A673 (cell line): Measurements from ENCODE around the gene ARHGAP26.

ENCODE experiments used
- CTCF ChIP-seq: fragments of 300-800, 200-600 bp; sonication (generic); conservative IDR thresholded peaks from 2 replicates; pipeline ENCODE4 v1.5.1; 2017; ENCODE audit warnings: low read depth, mild to moderate bottlenecking, antibody characterized with exemption, low read length, moderate library complexity, mixed read lengths
- EZH2 ChIP-seq: fragments of 200-600 bp; sonication (generic); IDR thresholded peaks from 2 replicates; pipeline ENCODE4 v1.6.1; 2017; ENCODE audit warnings: borderline replicate concordance, low read depth, mild to moderate bottlenecking, mixed read lengths, antibody characterized with exemption, low read length; ENCODE audit not compliant: poor library complexity, severe bottlenecking

DNA sequence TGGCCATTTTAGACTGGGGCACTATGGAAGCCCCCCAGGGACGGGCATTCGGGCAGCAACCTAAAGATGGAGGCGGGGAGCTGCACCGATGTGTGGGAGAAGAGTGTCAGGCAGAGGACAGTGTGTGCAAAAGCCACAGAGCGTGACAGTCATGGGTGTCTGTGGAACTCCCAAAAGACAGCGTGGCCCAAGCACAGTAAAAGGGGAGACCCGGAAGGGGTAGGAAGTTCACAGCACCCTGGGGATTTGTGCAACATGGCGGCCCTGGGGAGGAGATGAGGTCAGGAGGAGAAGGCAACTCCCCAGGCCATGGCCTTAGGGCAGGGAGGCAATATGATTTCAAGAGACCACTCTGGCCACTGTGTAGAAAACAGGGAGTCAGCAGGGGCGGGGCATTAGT lies 45.4 kb upstream of the ARHGAP26 start:
- TF ChIP-seq CTCF (no peak), EZH2 (no peak)
